Measurements from ENCODE around the gene KYNU.

GRCh38 chr2:143001501-143001900 is 124.0 kb downstream of the KYNU start:
- TF ChIP-seq EZH2 (IDR thresholded peaks at IDR 0.05; ENCODE audit: borderline replicate concordance, low read length) (no peak), CTCF (IDR thresholded peaks at IDR 0.05; ENCODE audit: low read length) (no peak)
